H1 (cell line): ENCODE results near the gene PRAF2. TPM values are rescaled to one million over a fixed set of nuclear protein-coding genes. Genes with fewer than 3 reads are reported as not detected.

ENCODE experiments used
- CHD7 ChIP-seq: fragments of 300-600 bp; sonication (generic); IDR thresholded peaks from 2 replicates; pipeline ENCODE4 v1.7.1; 2012; ENCODE audit warnings: low read length, moderate library complexity, mild to moderate bottlenecking, inconsistent platforms; ENCODE audit not compliant: insufficient replicate concordance
- CREB1 ChIP-seq: IDR thresholded peaks from 2 replicates; pipeline ENCODE4 v1.6.1; 2012; ENCODE audit warnings: inconsistent platforms
- CTCF ChIP-seq, 3 experiments: IDR thresholded peaks; 1 replicate in 2 of 3; 2 replicates in 1 of 3; pipeline versions ENCODE4 v1.5.1 to v1.6.1; 2011; ENCODE audit warnings: low read length in 3 of 3, mild to moderate bottlenecking in 3 of 3, inconsistent platforms in 2 of 3, low read depth in 1 of 3, moderate library complexity in 1 of 3; ENCODE audit not compliant: insufficient read depth in 1 of 3; ENCODE audit errors: control extremely low read depth in 1 of 3
- EP300 ChIP-seq, 2 experiments: IDR thresholded peaks; 1 replicate in 1 of 2; 2 replicates in 1 of 2; pipeline ENCODE4 v1.6.1; 2011 to 2012; ENCODE audit warnings: low read depth in 2 of 2, low read length in 2 of 2, mild to moderate bottlenecking in 2 of 2, borderline replicate concordance in 1 of 2, inconsistent platforms in 1 of 2, moderate library complexity in 1 of 2
- JUND ChIP-seq: IDR thresholded peaks from 2 replicates; pipeline ENCODE4 v1.6.1; 2011; ENCODE audit warnings: mild to moderate bottlenecking, improper control_type of control experiment, low read length
- TAF7 ChIP-seq: optimal IDR thresholded peaks from 2 replicates; pipeline ENCODE3; 2011; ENCODE audit warnings: low read depth, mild to moderate bottlenecking, inconsistent platforms, low read length, moderate library complexity, borderline replicate concordance
- USF2 ChIP-seq: IDR thresholded peaks from 2 replicates; pipeline ENCODE4 v1.6.1; 2011; ENCODE audit warnings: low read length, improper control_type of control experiment
- YY1 ChIP-seq: IDR thresholded peaks from 2 replicates; pipeline ENCODE4 v1.6.1; 2011; ENCODE audit warnings: low read depth, mild to moderate bottlenecking, low read length
- polyA plus RNA-seq, 7 experiments: library from polyadenylated mRNA; depleted of rRNA in 3 of 7; stranded (reverse) in 5 of 7; unstranded in 2 of 7; fragments of >200 nt in 5 of 7; fragments of 200-250 nt in 2 of 7; gene quantifications; 1 replicate in 5 of 7; 2 replicates in 1 of 7; 4 replicates in 1 of 7; pipeline versions ENCODE4 v1.2.1 to v1.2.3, GENCODE V29; 2011 to 2013; ENCODE audit warnings: missing spikeins in 2 of 7, mixed read lengths in 2 of 7
- total RNA-seq: library from RNA; stranded (reverse); fragmentation: NEBNext Ultra II Directional; extraction: Animal tissue kit (Norgen Biotek cat#: 25700); gene quantifications from 2 replicates; pipeline ENCODE4 v1.2.1, GENCODE V29; 2021

Gene PRAF2
- total and polyA plus RNA-seq, 2 of the 8 experiments (the other 6 are each of a cell fraction or from before 2014, with no cell fraction given): 11.3 to 15.4 TPM

- TF ChIP-seq CHD7: no peak
- TF ChIP-seq CREB1: no peak
- TF ChIP-seq USF2: no peak
- no peak for TF ChIP-seq TAF7
- TF ChIP-seq YY1: no peak
- no peak for TF ChIP-seq JUND
- TF ChIP-seq EP300 (IDR thresholded peaks at IDR 0.05; ENCODE audit: borderline replicate concordance in 1 of 2, low read depth in 2 of 2, low read length in 2 of 2): no peak
- TF ChIP-seq CTCF (IDR thresholded peaks at IDR 0.05; ENCODE audit: control extremely low read depth in 1 of 3, insufficient read depth in 1 of 3, low read depth in 1 of 3, low read length in 3 of 3): no peak
Measured at GRCh38 chrX:49089553-49089952, 15.8 kb upstream of the PRAF2 start (continued).
